ENCODE data around the gene IQGAP3.

The IQGAP3 gene

DNA sequence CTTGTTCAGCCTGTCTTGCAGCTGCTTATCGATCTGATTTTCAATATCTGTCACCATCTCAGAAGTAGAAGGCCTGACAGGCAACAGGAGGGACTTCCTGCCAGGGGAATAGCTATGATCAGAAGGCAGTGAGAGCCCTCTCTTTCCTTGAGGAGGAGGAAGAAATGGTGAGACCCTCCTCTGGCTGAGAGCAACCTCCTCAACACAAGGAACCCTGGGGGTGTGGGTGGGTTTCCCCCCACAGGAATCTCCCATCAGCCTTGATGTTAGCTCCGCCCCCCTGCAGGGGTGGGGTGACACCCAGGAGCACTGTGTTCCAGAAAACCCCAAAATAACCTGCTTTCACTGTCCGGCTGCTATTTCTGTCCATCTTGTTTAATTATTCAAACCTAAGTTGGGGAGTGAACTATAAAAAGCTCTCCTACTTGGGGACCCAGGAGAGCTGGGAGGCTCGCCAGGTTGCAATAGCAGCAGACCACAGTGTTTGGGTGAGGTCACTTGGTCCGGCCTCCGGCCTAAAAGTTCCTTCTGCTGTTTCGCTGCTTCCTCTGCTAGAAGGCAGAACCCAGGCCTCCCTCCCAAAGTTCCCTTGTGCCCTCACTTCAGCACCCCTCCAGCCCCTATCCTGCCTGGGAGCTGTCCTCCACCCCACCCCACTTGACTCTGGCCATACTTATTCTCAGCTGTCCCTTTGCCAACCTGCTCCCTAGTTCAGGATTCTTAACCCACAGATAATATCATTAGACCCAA, 64.0 kb downstream of the IQGAP3 start:
- TF ChIP-seq, protein P1, sequence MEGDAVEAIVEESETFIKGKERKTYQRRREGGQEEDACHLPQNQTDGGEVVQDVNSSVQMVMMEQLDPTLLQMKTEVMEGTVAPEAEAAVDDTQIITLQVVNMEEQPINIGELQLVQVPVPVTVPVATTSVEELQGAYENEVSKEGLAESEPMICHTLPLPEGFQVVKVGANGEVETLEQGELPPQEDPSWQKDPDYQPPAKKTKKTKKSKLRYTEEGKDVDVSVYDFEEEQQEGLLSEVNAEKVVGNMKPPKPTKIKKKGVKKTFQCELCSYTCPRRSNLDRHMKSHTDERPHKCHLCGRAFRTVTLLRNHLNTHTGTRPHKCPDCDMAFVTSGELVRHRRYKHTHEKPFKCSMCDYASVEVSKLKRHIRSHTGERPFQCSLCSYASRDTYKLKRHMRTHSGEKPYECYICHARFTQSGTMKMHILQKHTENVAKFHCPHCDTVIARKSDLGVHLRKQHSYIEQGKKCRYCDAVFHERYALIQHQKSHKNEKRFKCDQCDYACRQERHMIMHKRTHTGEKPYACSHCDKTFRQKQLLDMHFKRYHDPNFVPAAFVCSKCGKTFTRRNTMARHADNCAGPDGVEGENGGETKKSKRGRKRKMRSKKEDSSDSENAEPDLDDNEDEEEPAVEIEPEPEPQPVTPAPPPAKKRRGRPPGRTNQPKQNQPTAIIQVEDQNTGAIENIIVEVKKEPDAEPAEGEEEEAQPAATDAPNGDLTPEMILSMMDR (IDR thresholded peaks at IDR 0.05; ENCODE audit: insufficient read depth, low read length, missing control alignments) = no peak
- no peak overlapping the region for H3K4me3 ChIP-seq (ENCODE audit: low read depth, low read length)
- DNase-seq (ENCODE audit: low read depth, low spot score) = no peak
- ChIA-PET CTCF (interaction anchor here (0.8 to 1.9 kb wide), 6 partner anchors 17 to 122 kb away, joined by 3 to 6 read pairs (median 4); no protein-coding TSS in a partner anchor), POLR2A (no interaction called here)

GRCh38 chr1:156506450-156506849, 65.9 kb downstream of the IQGAP3 start:
- no peak for DNase-seq (ENCODE audit: low read depth, low spot score)
- no peak overlapping the region for H3K4me3 ChIP-seq (ENCODE audit: low read depth, low read length)
- ChIA-PET POLR2A (no interaction called here), CTCF (no interaction called here)
- TF ChIP-seq, protein P1 (IDR thresholded peaks at IDR 0.05; ENCODE audit: insufficient read depth, low read length, missing control alignments) = no peak

DNA sequence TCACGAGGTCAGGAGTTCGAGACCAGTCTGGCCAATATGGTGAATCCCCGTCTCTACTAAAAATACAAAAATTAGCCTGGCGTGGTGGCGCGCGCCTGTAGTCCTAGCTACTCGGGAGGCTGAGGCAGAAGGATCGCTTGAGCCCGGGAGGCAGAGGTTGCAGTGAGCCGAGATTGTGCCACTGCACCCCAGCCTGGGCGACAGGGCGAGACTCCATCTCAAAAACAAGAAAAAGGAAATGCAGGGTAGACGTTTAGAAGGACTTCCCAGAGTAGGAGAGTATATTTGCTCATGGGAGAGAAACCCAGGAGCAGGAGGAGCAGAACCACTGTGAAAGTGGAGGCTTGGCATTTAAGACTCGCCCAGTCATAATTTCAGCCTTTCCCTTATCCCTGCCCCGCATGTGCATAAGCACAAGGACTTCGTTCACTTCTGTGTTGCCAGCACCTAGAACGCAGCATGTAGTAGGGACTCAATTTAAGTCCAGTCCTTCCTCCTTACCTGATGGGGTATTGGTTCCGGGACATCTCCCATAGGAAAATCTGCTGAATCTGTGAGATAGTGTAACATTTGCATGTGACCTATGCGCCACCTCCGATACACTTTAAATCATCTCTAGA, 66.6 kb downstream of the IQGAP3 start:
- POLR2A ChIA-PET = interaction anchor here (0.6 to 5.4 kb wide), 3 partner anchors 15 to 44 kb away, joined by 3 to 31 read pairs (median 4); no protein-coding TSS in a partner anchor
- H3K4me3 ChIP-seq (ENCODE audit: low read depth, low read length) = no peak overlapping the region; the same call in 1 of the 2 replicates
- no peak for DNase-seq (ENCODE audit: low read depth, low spot score)
- CTCF ChIA-PET = interaction anchor here (17.6 kb wide), 1 partner anchor 20 kb away, joined by 270 read pairs; no protein-coding TSS in a partner anchor
- TF ChIP-seq, protein P1 (IDR thresholded peaks at IDR 0.05; ENCODE audit: insufficient read depth, low read length, missing control alignments) = no peak

DNA sequence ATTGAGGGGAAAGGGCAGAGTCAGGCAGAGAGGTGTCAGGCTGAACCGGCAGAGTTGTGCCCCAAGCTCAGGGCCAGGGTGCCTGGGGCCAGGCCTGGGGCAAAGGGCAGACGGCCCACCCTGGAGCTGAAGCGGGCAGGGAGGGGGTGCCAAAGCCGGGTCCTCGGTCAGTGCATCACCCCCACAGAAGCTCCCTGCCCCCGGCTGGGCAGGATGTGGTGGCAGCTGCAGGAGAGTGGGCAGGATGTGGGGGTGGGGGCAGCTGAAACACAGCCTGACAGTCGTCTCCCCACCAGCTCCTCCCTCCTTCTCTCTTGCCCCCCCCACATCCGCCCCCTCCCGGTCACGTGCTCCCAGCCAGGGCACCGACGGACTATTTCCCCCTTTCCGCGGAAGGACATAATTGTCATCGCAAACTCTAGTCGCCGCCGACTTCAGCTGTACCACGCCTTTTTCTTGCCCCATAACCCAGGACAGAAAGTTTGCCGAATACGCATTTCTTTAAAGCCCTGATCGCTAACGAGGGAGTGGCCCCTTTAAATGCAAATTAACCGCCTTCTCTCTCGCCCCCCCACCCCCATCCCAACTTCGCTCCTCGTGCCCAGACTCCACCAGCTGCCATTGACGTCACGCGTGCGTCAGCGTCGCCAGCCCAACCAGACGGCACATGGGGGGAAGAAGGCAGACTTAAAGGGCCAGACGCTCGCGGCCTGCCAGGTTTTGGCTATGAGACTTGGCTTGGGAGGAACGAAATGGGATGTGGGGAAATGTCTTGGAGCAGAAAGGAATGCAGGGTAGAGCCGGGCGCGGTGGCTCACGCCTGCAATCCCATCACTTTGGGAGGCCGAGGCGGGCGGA, 67.3 kb downstream of the IQGAP3 start:
- DNase-seq (ENCODE audit: low read depth, low spot score) = peak; percentile 97
- H3K4me3 ChIP-seq (ENCODE audit: low read depth, low read length) = peak overlapping the region; percentile 47
- ChIA-PET CTCF (interaction anchor here (1.6 to 17.6 kb wide), 3 partner anchors 19 to 119 kb away, joined by 3 to 270 read pairs (median 10); no protein-coding TSS in a partner anchor), POLR2A (interaction anchor here (0.6 to 5.4 kb wide), 4 partner anchors 14 to 86 kb away, joined by 3 to 31 read pairs (median 5); partner anchors contain the start of gene NAXE)
- TF ChIP-seq, protein P1 (IDR thresholded peaks at IDR 0.05; ENCODE audit: insufficient read depth, low read length, missing control alignments) = no peak

- CTCF ChIA-PET = interaction anchor here (1.6 to 17.6 kb wide), 3 partner anchors 18 to 119 kb away, joined by 3 to 270 read pairs (median 10); no protein-coding TSS in a partner anchor
- POLR2A ChIA-PET = interaction anchor here (1.1 to 5.4 kb wide), 3 partner anchors 13 to 87 kb away, joined by 4 to 31 read pairs (median 6); partner anchors contain the start of gene NAXE
- DNase-seq (ENCODE audit: low read depth, low spot score) = no peak
- H3K4me3 ChIP-seq (ENCODE audit: low read depth, low read length) = peak overlapping the region; percentile 38
- TF ChIP-seq, protein P1 (IDR thresholded peaks at IDR 0.05; ENCODE audit: insufficient read depth, low read length, missing control alignments) = no peak
Measured at GRCh38 chr1:156504438-156504813, 67.9 kb downstream of the IQGAP3 start.
